KBM-7 (cell line): ENCODE results near the gene LAMA1.
"Not testable (repeated sequence)": the region's sequence is repeated elsewhere in the genome, so short reads cannot be mapped to it uniquely, and the experiment has no call there.

Source experiments
- DNase-seq: peaks from one replicate; pipeline ENCODE4 v3.0.0-alpha.2; 2015
- in situ Hi-C: fragments of 300-500 bp; cut with MboI; formaldehyde crosslinking; loops from 2 replicates; pipeline ENCODE4 v1.14.3; 2020; ENCODE audit warnings: low sequenced_read_pairs, low pct_unique_long_range_greater_than_20kb, mixed read lengths

LAMA1 gene

DNA sequence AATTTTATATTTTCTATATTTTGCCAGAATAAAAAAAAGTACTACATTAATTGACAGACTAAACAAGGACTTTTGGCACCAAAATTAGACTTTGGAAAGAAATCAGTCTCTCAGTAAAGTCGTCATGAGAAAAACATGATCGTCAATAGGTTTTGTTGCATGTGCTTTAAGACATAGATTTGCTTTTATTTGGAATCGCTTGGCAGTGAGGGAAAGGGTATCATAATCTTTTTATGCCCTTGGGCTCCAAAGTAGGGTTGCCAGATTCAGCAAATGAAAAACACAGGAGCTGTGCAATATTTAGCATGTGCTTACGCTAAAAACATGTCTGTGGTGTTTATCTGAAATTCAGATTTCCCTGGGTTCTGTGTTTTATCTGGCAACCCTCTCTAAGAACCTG is 177.6 kb downstream of the LAMA1 start:
- in situ Hi-C loops = no loop called here
- DNase-seq = no peak

DNA sequence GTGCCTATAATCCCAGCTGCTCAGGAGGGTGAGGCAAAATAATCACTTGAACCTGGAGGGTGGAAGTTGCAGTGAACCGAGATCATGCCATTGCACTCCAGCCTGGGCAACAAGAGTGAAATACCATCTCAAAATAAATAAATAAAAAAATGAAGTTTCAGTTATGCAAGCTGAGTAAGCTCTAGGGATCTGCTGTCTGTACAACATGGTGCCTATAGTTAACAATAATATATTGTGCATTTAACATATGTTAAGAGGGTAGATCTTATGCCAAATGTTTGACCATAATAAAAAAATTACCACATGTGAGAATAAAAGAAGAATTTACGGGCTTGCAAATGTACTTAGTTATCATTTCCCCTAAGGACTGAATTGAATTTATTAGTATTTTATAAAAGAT is 179.2 kb downstream of the LAMA1 start:
- in situ Hi-C loops, DNase-seq: not testable (repeated sequence)

- in situ Hi-C loops = no loop called here
Measured at GRCh38 chr18:6938003-6938402, 179.6 kb downstream of the LAMA1 start.

GRCh38 chr18:6934859-6935258 is 182.7 kb downstream of the LAMA1 start:
- in situ Hi-C loops = no loop called here

More at GRCh38 chr18:6938003-6938402, 179.6 kb downstream of the LAMA1 start:
- DNase-seq = no peak

DNA sequence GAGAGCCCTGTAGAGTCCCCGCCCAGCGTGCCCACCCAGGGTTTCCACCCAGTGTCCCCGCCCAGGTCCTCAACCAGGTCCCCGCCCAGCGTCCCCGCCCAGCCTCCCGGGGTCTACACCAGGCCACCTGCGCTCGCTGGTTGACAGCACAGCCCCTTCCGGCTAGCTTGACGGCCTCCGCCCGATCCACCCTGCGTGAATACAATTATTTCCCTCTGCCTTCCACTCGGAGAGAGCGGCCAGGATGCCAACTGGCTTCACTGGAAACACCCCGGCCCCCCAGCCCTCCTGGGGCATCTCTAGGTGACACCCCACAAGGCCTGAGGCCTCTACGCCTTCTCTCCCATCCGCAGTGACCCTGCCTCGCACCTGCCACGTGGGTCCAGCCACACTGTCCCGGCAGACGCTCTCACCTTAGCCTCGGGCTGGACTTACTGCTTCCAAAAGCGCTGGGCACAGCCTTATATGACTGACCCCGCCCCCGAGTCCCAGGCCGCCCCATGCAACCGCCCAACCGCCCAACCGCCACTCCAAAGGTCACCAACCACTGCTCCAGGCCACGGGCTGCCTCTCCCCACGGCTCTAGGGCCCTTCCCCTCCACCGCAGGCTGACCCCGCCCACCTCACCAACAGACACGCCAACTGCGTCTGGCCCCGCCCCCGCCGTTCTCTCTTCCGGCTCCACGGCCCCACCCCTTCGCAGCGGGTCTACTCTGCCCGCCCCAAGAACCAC is 188.1 kb downstream of the LAMA1 start:
- peak; percentile 16 for DNase-seq
- in situ Hi-C loops = loop anchor here (10.0 kb wide), 1 partner anchor 235 kb away; no protein-coding TSS in a partner anchor

More at GRCh38 chr18:6934859-6935258, 182.7 kb downstream of the LAMA1 start:
- no peak for DNase-seq

DNA sequence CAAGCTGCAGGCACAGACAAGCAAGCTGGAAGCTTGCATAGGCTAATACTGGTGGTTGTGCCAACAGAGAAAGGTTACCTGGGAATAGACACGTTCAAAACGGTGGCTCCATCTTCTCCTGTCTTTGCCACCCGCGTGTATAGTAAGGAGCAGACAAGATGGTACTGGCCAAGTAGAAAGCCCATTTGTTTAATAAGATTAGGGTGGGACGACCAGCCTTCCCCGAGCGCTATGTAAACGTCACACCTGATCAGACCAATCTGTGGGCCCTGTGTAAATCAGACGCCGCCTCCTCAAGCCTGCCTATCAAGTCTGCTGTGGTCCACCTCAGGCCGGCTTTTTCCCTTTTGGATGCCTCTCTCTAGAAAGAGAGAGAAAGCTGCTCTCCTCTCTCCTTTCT is 189.2 kb downstream of the LAMA1 start:
- in situ Hi-C loops = loop anchor here (10.0 kb wide), 1 partner anchor 236 kb away; no protein-coding TSS in a partner anchor
- DNase-seq = no peak

GRCh38 chr18:6927153-6927552 is 190.4 kb downstream of the LAMA1 start:
- in situ Hi-C loops = loop anchor here (10.0 kb wide), 1 partner anchor 238 kb away; no protein-coding TSS in a partner anchor
- no peak for DNase-seq

- in situ Hi-C loops = loop anchor here (10.0 kb wide), 1 partner anchor 242 kb away; no protein-coding TSS in a partner anchor
Measured at GRCh38 chr18:6923220-6923619, 194.4 kb downstream of the LAMA1 start.

DNA sequence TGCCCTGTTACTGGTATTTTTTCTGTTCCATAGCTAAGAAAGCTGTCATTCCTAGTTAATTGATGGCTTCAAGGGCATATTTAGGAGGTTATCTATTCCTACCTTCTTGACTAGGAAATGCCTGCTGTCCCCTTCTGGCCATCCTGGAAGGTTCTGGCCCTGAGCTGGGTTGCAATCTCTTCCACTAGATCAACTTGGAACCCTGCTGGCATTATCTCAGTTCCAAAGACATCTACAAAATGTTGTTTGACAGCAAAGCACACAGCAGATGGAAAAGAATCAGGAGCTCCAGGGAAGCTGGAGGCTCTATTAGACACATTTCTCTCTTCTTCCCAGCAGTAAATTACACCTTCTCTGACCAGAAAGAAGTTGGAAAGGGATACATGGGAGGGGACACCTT is 196.0 kb downstream of the LAMA1 start:
- in situ Hi-C loops = loop anchor here (10.0 kb wide), 1 partner anchor 243 kb away; no protein-coding TSS in a partner anchor
- DNase-seq = no peak

More at GRCh38 chr18:6923220-6923619, 194.4 kb downstream of the LAMA1 start:
- DNase-seq = no peak

GRCh38 chr18:6920099-6920955 is 197.3 kb downstream of the LAMA1 start:
- peak; percentile 73 for DNase-seq
- in situ Hi-C loops = loop anchor here (10.0 kb wide), 1 partner anchor 244 kb away; no protein-coding TSS in a partner anchor

DNA sequence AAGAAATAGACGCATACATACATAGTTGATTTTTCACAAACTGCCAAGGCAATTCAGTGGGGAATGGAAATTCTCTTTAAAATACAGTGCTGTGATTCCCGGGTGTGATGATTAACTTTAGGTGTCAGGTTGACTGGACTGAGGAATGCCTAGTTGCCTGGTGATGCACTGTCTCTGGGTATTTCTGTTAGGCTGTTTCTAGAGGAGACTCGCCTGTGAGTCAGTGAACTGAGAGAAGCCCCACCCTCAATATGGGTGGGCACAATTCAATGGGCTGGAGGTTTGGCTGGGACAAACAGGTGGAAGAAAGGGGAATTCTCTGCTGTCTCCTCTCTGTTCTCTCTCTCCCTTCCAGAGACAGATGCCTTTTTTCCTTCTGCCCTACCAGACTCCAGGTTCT is 200.5 kb downstream of the LAMA1 start:
- no peak for DNase-seq
- in situ Hi-C loops = no loop called here

DNA sequence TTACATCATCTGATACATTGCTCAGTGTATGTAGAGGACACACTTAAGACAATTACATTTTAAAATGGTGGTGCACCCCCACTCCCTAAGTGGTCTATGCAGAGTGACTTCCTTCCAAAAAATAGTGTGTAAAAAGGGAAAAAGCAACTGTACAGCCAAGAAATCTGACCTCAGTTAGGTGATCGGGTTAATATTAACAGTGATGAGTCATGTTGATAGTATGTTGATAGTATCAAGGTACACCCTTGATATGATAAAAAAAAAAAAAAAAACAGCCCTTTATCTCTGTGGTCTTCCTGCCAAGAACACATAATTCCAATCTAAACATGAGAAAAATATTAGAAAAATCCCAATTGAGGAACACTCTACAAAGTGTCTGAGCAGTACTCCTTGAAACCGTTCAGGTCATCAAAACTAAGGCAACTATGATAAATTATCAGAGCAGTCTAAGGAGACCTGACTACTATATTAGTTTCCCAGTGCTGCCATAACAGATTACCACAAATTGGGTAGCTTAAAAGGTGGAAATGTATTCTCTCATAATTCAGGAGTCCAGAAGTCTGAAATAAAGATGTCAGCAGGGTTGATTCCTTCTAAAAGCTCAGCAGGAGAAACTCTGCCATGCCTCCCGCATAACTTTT is 216.2 kb downstream of the LAMA1 start:
- DNase-seq = no peak
- in situ Hi-C loops = no loop called here

- in situ Hi-C loops = no loop called here
- no peak for DNase-seq
Measured at GRCh38 chr18:6891788-6892187, 225.8 kb downstream of the LAMA1 start.
